GM19452 (cell line): ENCODE results near the gene MRFAP1.

Experiments
- ATAC-seq: cut with Tn5 transposase; IDR thresholded peaks from one replicate; pipeline ENCODE4 v1.9.1; 2021; ENCODE audit not compliant: unreplicated experiment

The MRFAP1 gene

DNA sequence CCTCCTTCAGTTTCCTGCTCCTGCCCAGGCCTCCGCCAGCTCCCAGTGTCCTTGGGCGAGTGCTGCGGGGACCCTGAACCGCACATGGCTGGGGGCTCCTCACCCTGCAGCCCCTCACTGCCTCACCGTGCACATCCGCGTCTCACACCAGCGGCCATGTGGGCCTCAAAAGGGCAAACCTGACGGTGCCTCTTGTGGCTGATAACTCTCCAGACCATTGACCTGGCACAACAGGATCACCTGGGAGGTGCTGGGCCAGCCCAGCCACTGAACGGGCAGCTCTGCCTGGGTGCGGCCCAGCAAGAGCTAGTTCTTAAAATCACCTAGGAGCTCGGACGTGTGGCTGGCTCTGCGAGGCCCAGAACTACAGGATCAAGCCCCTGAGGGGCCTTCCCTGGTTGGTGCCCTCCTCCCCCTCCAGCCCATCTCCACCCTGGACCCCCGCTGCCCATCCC is 49.0 kb downstream of the MRFAP1 start:
- ATAC-seq, result no peak
